Hematopoietic multipotent progenitor cell (in vitro differentiated cells): Measurements from ENCODE around the gene GPRC5A. TPM values are rescaled to one million over a fixed set of nuclear protein-coding genes. Genes with fewer than 3 reads are reported as not detected.
A peak's percentile ranks its signal among the peaks of the same experiment; 100 is the strongest.

Source experiments
- DNase-seq, 3 donors: peaks; one replicate each; pipeline ENCODE4 v3.0.0-alpha.2; 2011 to 2015; ENCODE audit warnings: low read depth in 2 of 3, low spot score in 2 of 3
- total RNA-seq: library from RNA; depleted of rRNA; stranded (reverse); fragments of >200 nt; gene quantifications from one replicate; pipeline ENCODE4 v1.2.3, GENCODE V29; 2012

GPRC5A gene
- total RNA-seq, 1 donor = 0.27 TPM

- no peak for DNase-seq
These were observed 47.2 kb downstream of the GPRC5A start for GRCh38 chr12:12938541-12938940.

GRCh38 chr12:12939888-12940287 is 48.5 kb downstream of the GPRC5A start:
- DNase-seq = no peak

- no peak for DNase-seq
These were observed 50.3 kb downstream of the GPRC5A start for GRCh38 chr12:12941450-12942350.

GRCh38 chr12:12943586-12944260 is 52.4 kb downstream of the GPRC5A start:
- DNase-seq = no peak

GRCh38 chr12:12945591-12945990 is 54.2 kb downstream of the GPRC5A start:
- no peak for DNase-seq

- no peak for DNase-seq
These were observed 55.5 kb downstream of the GPRC5A start for GRCh38 chr12:12946686-12947355.

GRCh38 chr12:12947902-12948301 is 56.5 kb downstream of the GPRC5A start:
- DNase-seq = no peak

- no peak for DNase-seq
These were observed 60.1 kb downstream of the GPRC5A start for GRCh38 chr12:12951504-12951903.

GRCh38 chr12:12952036-12952435 is 60.7 kb downstream of the GPRC5A start, which contains the start of gene GPRC5D:
Gene GPRC5D, minus strand, starts transcription at chr12:12952170. Its CDS starts 1,786 bp downstream, at chr12:12950384.
- DNase-seq = no peak

GRCh38 chr12:12954356-12954755 is 63.0 kb downstream of the GPRC5A start:
- no peak for DNase-seq

- DNase-seq = no peak
These were observed 63.7 kb downstream of the GPRC5A start for GRCh38 chr12:12954878-12955625.

GRCh38 chr12:12958886-12959285 is 67.5 kb downstream of the GPRC5A start:
- peak in 2 of 3 donors; percentile 12 to 36 for DNase-seq

- DNase-seq = no peak
These were observed 69.4 kb downstream of the GPRC5A start for GRCh38 chr12:12960639-12961209.

- peak in 1 of 3 donors; percentile 7 for DNase-seq
These were observed 72.9 kb downstream of the GPRC5A start for GRCh38 chr12:12964255-12964654.

GRCh38 chr12:12965836-12966235 is 74.5 kb downstream of the GPRC5A start:
- DNase-seq = no peak

Other genes with a start within 250 kb of the GPRC5A start
- 0.27 TPM for gene GPR19, start 195.4 kb upstream of the GPRC5A start, total RNA-seq
- 123 TPM for gene CDKN1B, start 174.2 kb upstream of the GPRC5A start, total RNA-seq
- 2.7 TPM for gene APOLD1, start 105.9 kb upstream of the GPRC5A start, total RNA-seq
- 38.0 TPM for gene DDX47, start 78.2 kb upstream of the GPRC5A start, total RNA-seq
- not detected for gene GPRC5D, start 60.6 kb downstream of the GPRC5A start, total RNA-seq
- gene HEBP1, start 108.7 kb downstream of the GPRC5A start, total RNA-seq = 18.9 TPM
- gene FAM234B, start 152.8 kb downstream of the GPRC5A start, total RNA-seq = 12.7 TPM
- gene GSG1, start 212.1 kb downstream of the GPRC5A start, total RNA-seq = under 0.01 TPM